LNCaP clone FGC (cell line): ENCODE measurements around the gene CNKSR1.
A peak's percentile ranks its signal among the peaks of the same experiment; 100 is the strongest.

Experiments
- DNase-seq: peaks from one replicate; pipeline ENCODE4 v3.0.0-alpha.2; 2011; ENCODE audit warnings: low read depth
- H3K4me3 ChIP-seq: 2 replicates; pipeline ENCODE4 v1.5.1; 2011; ENCODE audit warnings: mild to moderate bottlenecking, low read depth, low read length, control low read depth
- TF ChIP-seq, protein P1 (sequence below): IDR thresholded peaks from 2 replicates; pipeline ENCODE4 v1.5.1; 2012; ENCODE audit warnings: mild to moderate bottlenecking; ENCODE audit not compliant: control insufficient read depth, insufficient read depth; ENCODE audit errors: extremely low read depth

The CNKSR1 gene, protein sequence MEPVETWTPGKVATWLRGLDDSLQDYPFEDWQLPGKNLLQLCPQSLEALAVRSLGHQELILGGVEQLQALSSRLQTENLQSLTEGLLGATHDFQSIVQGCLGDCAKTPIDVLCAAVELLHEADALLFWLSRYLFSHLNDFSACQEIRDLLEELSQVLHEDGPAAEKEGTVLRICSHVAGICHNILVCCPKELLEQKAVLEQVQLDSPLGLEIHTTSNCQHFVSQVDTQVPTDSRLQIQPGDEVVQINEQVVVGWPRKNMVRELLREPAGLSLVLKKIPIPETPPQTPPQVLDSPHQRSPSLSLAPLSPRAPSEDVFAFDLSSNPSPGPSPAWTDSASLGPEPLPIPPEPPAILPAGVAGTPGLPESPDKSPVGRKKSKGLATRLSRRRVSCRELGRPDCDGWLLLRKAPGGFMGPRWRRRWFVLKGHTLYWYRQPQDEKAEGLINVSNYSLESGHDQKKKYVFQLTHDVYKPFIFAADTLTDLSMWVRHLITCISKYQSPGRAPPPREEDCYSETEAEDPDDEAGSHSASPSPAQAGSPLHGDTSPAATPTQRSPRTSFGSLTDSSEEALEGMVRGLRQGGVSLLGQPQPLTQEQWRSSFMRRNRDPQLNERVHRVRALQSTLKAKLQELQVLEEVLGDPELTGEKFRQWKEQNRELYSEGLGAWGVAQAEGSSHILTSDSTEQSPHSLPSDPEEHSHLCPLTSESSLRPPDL

DNA sequence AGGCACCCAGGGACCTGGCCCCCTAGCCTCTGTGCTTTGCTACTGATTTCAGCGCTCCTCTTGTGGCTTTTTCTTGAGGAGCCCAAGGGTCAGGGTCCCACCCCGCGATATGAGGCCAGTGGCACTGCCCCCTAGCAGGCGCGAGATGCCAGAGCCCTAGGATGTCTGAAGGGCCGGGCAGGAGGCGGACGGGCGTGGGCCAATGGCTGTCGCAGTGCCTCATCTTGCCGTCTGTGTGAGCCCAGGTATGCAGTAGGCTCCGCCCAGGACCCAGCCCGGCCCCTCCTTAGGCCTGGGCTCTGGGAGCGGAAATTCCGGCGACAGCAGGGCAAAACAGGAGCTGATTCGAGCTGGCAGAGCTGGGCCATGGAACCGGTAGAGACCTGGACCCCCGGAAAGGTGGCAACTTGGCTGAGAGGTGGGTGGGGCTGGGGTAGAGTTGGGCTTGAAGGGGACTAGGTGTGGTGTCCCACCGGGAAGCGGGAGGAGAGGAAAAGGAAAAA is at the start of gene CNKSR1:
Gene CNKSR1, plus strand, starts transcription at position 310 of the 503 bp plus-strand sequence. Its CDS starts 57 bp downstream, at position 367.
- H3K4me3 ChIP-seq: peak within 1 kb of the TSS; percentile 60
- TF ChIP-seq, protein P1, sequence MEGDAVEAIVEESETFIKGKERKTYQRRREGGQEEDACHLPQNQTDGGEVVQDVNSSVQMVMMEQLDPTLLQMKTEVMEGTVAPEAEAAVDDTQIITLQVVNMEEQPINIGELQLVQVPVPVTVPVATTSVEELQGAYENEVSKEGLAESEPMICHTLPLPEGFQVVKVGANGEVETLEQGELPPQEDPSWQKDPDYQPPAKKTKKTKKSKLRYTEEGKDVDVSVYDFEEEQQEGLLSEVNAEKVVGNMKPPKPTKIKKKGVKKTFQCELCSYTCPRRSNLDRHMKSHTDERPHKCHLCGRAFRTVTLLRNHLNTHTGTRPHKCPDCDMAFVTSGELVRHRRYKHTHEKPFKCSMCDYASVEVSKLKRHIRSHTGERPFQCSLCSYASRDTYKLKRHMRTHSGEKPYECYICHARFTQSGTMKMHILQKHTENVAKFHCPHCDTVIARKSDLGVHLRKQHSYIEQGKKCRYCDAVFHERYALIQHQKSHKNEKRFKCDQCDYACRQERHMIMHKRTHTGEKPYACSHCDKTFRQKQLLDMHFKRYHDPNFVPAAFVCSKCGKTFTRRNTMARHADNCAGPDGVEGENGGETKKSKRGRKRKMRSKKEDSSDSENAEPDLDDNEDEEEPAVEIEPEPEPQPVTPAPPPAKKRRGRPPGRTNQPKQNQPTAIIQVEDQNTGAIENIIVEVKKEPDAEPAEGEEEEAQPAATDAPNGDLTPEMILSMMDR: peak; percentile 27; the same call in 1 of the 2 replicates
- peak; percentile 37 for DNase-seq

DNA sequence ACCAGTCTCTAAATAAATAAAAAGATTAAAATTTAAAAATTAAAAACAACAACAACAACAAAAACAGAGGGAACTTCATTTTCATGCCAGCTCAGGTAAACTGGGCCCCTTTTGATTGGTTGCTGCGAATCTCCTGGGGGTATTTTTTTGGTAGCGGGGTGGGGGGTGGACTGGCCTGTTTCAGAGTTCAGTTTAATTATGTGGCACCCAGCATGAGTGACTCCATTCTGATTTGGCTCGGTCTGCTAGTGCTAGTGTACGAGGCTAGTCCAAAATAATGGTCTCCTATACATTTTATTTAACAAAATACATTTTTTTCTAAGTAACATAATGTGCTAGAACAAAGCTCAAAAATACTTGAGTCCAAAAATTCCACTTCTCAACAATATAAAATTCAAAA is 47.5 kb upstream of the CNKSR1 start:
- no peak for DNase-seq
- no peak overlapping the region for H3K4me3 ChIP-seq
- TF ChIP-seq, protein P1: no peak

DNA sequence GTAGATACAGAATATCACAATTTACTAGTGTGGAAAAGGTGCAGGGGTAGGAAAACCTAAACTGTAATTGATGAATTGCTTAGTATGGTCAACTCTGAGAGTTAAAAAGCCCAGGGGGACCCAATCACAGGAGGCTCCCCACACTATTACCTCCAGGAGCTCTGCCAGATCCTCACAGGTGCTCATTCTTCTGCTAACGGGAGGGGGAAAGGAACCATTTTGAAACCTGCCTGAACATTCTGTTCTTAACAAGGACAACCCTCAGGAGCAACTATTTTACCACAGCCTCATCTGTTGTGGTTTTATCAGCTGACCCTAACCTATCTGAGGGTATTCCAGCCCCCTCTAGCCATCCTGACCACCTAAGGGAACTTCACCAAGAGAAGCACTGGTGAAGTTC is 46.6 kb upstream of the CNKSR1 start:
- no peak for DNase-seq
- H3K4me3 ChIP-seq: no peak overlapping the region
- TF ChIP-seq, protein P1: no peak

DNA sequence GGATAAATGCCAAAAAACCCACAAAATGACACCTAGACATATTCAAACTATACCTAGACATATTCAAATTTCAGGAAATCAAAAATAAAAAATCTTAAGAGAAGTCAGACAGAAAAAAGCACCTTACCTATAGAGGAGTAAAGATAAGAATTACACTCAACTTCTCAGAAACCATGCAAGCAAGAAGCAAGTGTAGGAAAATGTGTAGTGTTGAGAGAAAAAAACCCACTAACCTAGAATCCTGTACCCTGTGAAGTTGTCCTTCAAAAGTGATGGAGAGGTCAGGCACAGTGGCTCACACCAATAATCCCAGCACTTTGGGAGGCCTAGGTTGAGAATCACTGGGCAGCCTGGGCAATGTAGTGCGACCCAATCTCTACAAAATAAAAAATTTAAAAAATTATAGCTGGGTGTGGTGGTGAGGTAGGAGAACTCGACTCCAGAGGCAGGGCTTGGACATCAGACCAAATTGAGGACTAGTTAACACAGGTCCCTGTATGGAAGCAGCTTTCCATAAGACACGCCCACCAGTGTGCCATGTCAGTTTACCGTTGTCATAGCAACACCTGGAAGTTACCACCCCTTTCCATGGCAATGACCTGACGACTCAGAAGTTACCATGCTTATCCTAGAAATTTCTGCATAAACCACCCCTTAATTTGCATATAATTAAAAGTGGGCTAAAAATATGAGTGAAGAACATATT is 45.0 kb upstream of the CNKSR1 start:
- no peak for DNase-seq
- H3K4me3 ChIP-seq: no peak overlapping the region
- TF ChIP-seq, protein P1: no peak

DNA sequence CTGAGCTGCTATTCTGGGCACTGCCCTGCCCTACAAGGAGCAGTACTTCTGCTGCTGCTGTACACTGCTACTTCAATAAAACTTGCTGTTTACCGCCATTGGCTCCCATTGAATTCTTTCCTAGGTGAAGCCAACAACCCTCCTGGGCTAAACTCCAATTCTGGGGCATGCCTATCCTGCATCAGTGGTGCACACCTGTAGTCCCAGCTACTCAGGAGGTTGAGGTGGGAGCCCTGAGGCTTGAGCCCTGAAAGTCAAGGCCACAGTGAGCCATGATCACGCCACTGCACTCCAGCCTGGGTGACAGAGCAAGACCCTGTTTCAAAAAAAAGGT is 44.5 kb upstream of the CNKSR1 start:
- no peak overlapping the region for H3K4me3 ChIP-seq
- TF ChIP-seq, protein P1: no peak
- DNase-seq: no peak

DNA sequence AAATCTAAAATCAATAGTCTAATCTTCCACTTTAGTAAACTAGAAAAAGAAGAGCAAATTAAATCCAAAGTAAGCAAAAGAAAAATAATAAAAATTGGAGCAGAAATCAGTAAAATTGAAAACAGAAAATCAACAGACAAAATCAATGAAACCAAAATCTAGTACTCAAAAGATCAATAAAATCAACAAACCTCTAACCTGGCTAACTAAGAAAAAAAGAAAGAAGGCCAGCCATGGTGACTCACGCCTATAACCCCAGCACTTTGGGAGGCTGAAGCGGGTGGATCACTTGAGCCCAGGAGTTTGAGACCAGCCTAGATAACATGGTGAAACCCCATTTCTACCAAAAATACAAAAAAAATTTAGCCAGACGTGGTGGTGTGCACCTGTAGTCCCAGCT is 42.8 kb upstream of the CNKSR1 start:
- no peak for DNase-seq
- TF ChIP-seq, protein P1: no peak
- no peak overlapping the region for H3K4me3 ChIP-seq
